Measurements from ENCODE around the gene ZBTB11.
"Not testable (repeated sequence)": the region's sequence is repeated elsewhere in the genome, so short reads cannot be mapped to it uniquely, and the experiment has no call there.

ZBTB11 gene

GRCh38 chr3:101643009-101643844, 33.7 kb downstream of the ZBTB11 start:
- Mint-ChIP-seq H3K4me1 (ENCODE audit: low read depth) (peaks cover 31% of the 10 kb centered on the region), H3K36me3 (ENCODE audit: low read depth) (peaks cover 8% of the 10 kb centered on the region), H3K4me3 (peak overlapping the region; percentile 30), H3K27me3 (no peaks in the 10 kb centered on the region), H3K27ac (peak overlapping the region; percentile 92), H3K9me3 (no peaks in the 10 kb centered on the region)

GRCh38 chr3:101642441-101642840, 34.5 kb downstream of the ZBTB11 start:
- Mint-ChIP-seq H3K4me1 (ENCODE audit: low read depth) (peaks cover 31% of the 10 kb centered on the region), H3K27me3 (no peaks in the 10 kb centered on the region), H3K4me3 (no peak overlapping the region), H3K36me3 (ENCODE audit: low read depth) (peaks cover 5% of the 10 kb centered on the region), H3K9me3 (no peaks in the 10 kb centered on the region), H3K27ac (no peak overlapping the region)

- H3K36me3 Mint-ChIP-seq (ENCODE audit: low read depth); H3K4me3 Mint-ChIP-seq; H3K9me3 Mint-ChIP-seq; H3K27me3 Mint-ChIP-seq: not testable (repeated sequence)
- Mint-ChIP-seq H3K4me1 (ENCODE audit: low read depth) (peaks cover 31% of the 10 kb centered on the region), H3K27ac (peak overlapping the region; percentile 1)
Measured at GRCh38 chr3:101641397-101642115, 35.4 kb downstream of the ZBTB11 start.

GRCh38 chr3:101640256-101640655, 36.7 kb downstream of the ZBTB11 start:
- Mint-ChIP-seq H3K4me3 (no peak overlapping the region), H3K27ac (no peak overlapping the region), H3K4me1 (ENCODE audit: low read depth) (peaks cover 27% of the 10 kb centered on the region), H3K27me3 (no peaks in the 10 kb centered on the region), H3K9me3 (no peaks in the 10 kb centered on the region), H3K36me3 (ENCODE audit: low read depth) (no peaks in the 10 kb centered on the region)

- no peaks in the 10 kb centered on the region for H3K27me3 Mint-ChIP-seq
- H3K4me3 Mint-ChIP-seq: no peak overlapping the region
- no peaks in the 10 kb centered on the region for H3K9me3 Mint-ChIP-seq
- H3K36me3 Mint-ChIP-seq (ENCODE audit: low read depth): no peaks in the 10 kb centered on the region
- H3K27ac Mint-ChIP-seq: no peak overlapping the region
- peaks cover 19% of the 10 kb centered on the region for H3K4me1 Mint-ChIP-seq (ENCODE audit: low read depth)
Measured at GRCh38 chr3:101639280-101639963, 37.5 kb downstream of the ZBTB11 start.

GRCh38 chr3:101638261-101638745, 38.6 kb downstream of the ZBTB11 start:
- Mint-ChIP-seq H3K27me3 (no peaks in the 10 kb centered on the region), H3K4me3 (no peak overlapping the region), H3K27ac (no peak overlapping the region), H3K4me1 (ENCODE audit: low read depth) (peaks cover 7% of the 10 kb centered on the region), H3K9me3 (no peaks in the 10 kb centered on the region), H3K36me3 (ENCODE audit: low read depth) (no peaks in the 10 kb centered on the region)

- Mint-ChIP-seq H3K27ac (no peak overlapping the region), H3K4me1 (ENCODE audit: low read depth) (peaks cover 3% of the 10 kb centered on the region), H3K9me3 (no peaks in the 10 kb centered on the region), H3K4me3 (no peak overlapping the region), H3K27me3 (no peaks in the 10 kb centered on the region), H3K36me3 (ENCODE audit: low read depth) (no peaks in the 10 kb centered on the region)
Measured at GRCh38 chr3:101637451-101637850, 39.5 kb downstream of the ZBTB11 start.

- no peaks in the 10 kb centered on the region for H3K36me3 Mint-ChIP-seq (ENCODE audit: low read depth)
- no peak overlapping the region for H3K4me3 Mint-ChIP-seq
- no peak overlapping the region for H3K27ac Mint-ChIP-seq
- no peaks in the 10 kb centered on the region for H3K27me3 Mint-ChIP-seq
- H3K9me3 Mint-ChIP-seq: no peaks in the 10 kb centered on the region
- H3K4me1 Mint-ChIP-seq (ENCODE audit: low read depth): peaks cover 3% of the 10 kb centered on the region
Measured at GRCh38 chr3:101635954-101636798, 40.8 kb downstream of the ZBTB11 start.

- no peaks in the 10 kb centered on the region for H3K36me3 Mint-ChIP-seq (ENCODE audit: low read depth)
Measured at GRCh38 chr3:101635345-101635744, 41.6 kb downstream of the ZBTB11 start.

GRCh38 chr3:101634591-101635196, 42.2 kb downstream of the ZBTB11 start:
- Mint-ChIP-seq H3K9me3 (no peaks in the 10 kb centered on the region), H3K27ac (no peak overlapping the region), H3K4me1 (ENCODE audit: low read depth) (peaks cover 3% of the 10 kb centered on the region), H3K36me3 (ENCODE audit: low read depth) (no peaks in the 10 kb centered on the region), H3K27me3 (no peaks in the 10 kb centered on the region), H3K4me3 (no peak overlapping the region)

More at GRCh38 chr3:101635345-101635744, 41.6 kb downstream of the ZBTB11 start:
- H3K4me1 Mint-ChIP-seq (ENCODE audit: low read depth): peaks cover 3% of the 10 kb centered on the region
- H3K4me3 Mint-ChIP-seq: no peak overlapping the region
- H3K9me3 Mint-ChIP-seq: no peaks in the 10 kb centered on the region
- no peaks in the 10 kb centered on the region for H3K27me3 Mint-ChIP-seq
- no peak overlapping the region for H3K27ac Mint-ChIP-seq

GRCh38 chr3:101633186-101633585, 43.7 kb downstream of the ZBTB11 start:
- H3K4me3 Mint-ChIP-seq: no peak overlapping the region
- H3K27ac Mint-ChIP-seq: no peak overlapping the region
- H3K36me3 Mint-ChIP-seq (ENCODE audit: low read depth): no peaks in the 10 kb centered on the region
- no peaks in the 10 kb centered on the region for H3K9me3 Mint-ChIP-seq
- H3K4me1 Mint-ChIP-seq (ENCODE audit: low read depth): peaks cover 3% of the 10 kb centered on the region
- H3K27me3 Mint-ChIP-seq: no peaks in the 10 kb centered on the region

GRCh38 chr3:101632586-101632985, 44.3 kb downstream of the ZBTB11 start:
- no peak overlapping the region for H3K27ac Mint-ChIP-seq
- H3K36me3 Mint-ChIP-seq (ENCODE audit: low read depth): no peaks in the 10 kb centered on the region
- no peak overlapping the region for H3K4me3 Mint-ChIP-seq
- H3K9me3 Mint-ChIP-seq: no peaks in the 10 kb centered on the region
- H3K4me1 Mint-ChIP-seq (ENCODE audit: low read depth): peaks cover 3% of the 10 kb centered on the region
- H3K27me3 Mint-ChIP-seq: no peaks in the 10 kb centered on the region

GRCh38 chr3:101631959-101632358, 45.0 kb downstream of the ZBTB11 start:
- not testable (repeated sequence) for H3K27ac Mint-ChIP-seq; H3K9me3 Mint-ChIP-seq; H3K4me1 Mint-ChIP-seq (ENCODE audit: low read depth); H3K27me3 Mint-ChIP-seq; H3K4me3 Mint-ChIP-seq; H3K36me3 Mint-ChIP-seq (ENCODE audit: low read depth)

All from stimulated activated naive CD8-positive, alpha-beta T cell treated with anti-CD3 and anti-CD28 coated beads, Interleukin-15, Interleukin-2, amounts not matched to agents 100 ng/mL and 50 ng/mL, for 24 hours (primary cell).